Tibial artery (tissue), 4 donors: ENCODE measurements around the gene LRP3.

ENCODE experiments used
- DNase-seq, 2 donors: peaks; one replicate each; pipeline ENCODE4 v3.0.0-alpha.2; 2019
- H3K27ac ChIP-seq, 2 donors: fragments of 200-600 bp; sonication (generic) in 1 of 2; 1 replicate in 1 of 2; 2 replicates in 1 of 2; pipeline ENCODE4 v1.5.1; 2018 to 2019; ENCODE audit warnings: mild to moderate bottlenecking in 1 of 2
- H3K27me3 ChIP-seq, 2 donors: fragments of 200-600 bp; sonication (generic) in 1 of 2; one replicate each; pipeline versions ENCODE4 v1.5.1 to v1.6.0; 2016 to 2019
- H3K36me3 ChIP-seq, 3 donors: fragments of 200-600 bp; sonication (generic) in 2 of 3; one replicate each; pipeline ENCODE4 v1.5.1; 2016 to 2019; ENCODE audit warnings: mild to moderate bottlenecking in 2 of 3
- H3K4me1 ChIP-seq, 4 donors: fragments of 200-600 bp; sonication (generic) in 2 of 4; 1 replicate in 3 of 4; 2 replicates in 1 of 4; pipeline ENCODE4 v1.5.1; 2016 to 2019
- H3K4me3 ChIP-seq, 2 donors: fragments of 200-600 bp; sonication (generic) in 1 of 2; 1 replicate in 1 of 2; 2 replicates in 1 of 2; pipeline ENCODE4 v1.5.1; 2018 to 2019; ENCODE audit warnings: mild to moderate bottlenecking in 2 of 2
- H3K9me3 ChIP-seq, 3 donors: fragments of 200-600 bp; sonication (generic) in 1 of 3; one replicate each; pipeline ENCODE4 v1.5.1; 2016 to 2019
- intact Hi-C: fragments of 100-400 bp; cut with DNase I; formaldehyde crosslinking; loops from one replicate; pipeline ENCODE4 v1.15.0; 2023; ENCODE audit warnings: low total_unique reads
- TF ChIP-seq, protein P1 (sequence below), 2 experiments: fragments of 200-600 bp in 1 of 2; fragments of 450-650 bp in 1 of 2; IDR thresholded peaks; one replicate each; pipeline ENCODE4 v1.5.1; 2017 to 2019; ENCODE audit warnings: antibody characterized with exemption in 2 of 2, mild to moderate bottlenecking in 1 of 2, moderate library complexity in 1 of 2

The LRP3 gene

DNA sequence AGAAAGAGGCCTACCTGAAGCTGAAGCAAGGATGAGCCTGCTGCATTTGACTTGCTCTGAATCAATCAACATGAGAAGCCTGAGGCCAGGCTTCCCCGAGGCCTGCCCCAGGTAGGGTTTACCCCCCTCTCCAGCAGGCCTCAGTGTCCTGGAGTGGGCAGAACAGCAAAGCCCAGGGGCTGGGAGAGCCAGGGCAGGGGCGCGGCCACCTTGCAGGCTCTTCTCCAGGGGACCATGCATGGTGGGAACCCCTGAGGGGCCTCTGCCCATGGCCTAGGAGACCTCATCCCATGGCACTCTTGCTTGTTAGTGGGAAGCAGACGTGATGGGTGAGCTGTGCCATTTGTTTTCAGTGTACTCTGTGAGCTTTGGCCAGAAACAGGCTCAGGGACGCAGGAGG is 19.9 kb upstream of the LRP3 start:
- TF ChIP-seq, protein P1, sequence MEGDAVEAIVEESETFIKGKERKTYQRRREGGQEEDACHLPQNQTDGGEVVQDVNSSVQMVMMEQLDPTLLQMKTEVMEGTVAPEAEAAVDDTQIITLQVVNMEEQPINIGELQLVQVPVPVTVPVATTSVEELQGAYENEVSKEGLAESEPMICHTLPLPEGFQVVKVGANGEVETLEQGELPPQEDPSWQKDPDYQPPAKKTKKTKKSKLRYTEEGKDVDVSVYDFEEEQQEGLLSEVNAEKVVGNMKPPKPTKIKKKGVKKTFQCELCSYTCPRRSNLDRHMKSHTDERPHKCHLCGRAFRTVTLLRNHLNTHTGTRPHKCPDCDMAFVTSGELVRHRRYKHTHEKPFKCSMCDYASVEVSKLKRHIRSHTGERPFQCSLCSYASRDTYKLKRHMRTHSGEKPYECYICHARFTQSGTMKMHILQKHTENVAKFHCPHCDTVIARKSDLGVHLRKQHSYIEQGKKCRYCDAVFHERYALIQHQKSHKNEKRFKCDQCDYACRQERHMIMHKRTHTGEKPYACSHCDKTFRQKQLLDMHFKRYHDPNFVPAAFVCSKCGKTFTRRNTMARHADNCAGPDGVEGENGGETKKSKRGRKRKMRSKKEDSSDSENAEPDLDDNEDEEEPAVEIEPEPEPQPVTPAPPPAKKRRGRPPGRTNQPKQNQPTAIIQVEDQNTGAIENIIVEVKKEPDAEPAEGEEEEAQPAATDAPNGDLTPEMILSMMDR (IDR thresholded peaks at IDR 0.05) = no peak
- Histone ChIP-seq H3K27ac (no peak overlapping the region), H3K9me3 (no peaks in the 10 kb centered on the region), H3K27me3 (no peaks in the 10 kb centered on the region), H3K4me3 (no peak overlapping the region), H3K36me3 (no peaks in the 10 kb centered on the region), H3K4me1 (peaks cover 0 to 20% (median 19%) of the 10 kb centered on the region in 4 donors)
- intact Hi-C loops = no loop called here
- no peak for DNase-seq

DNA sequence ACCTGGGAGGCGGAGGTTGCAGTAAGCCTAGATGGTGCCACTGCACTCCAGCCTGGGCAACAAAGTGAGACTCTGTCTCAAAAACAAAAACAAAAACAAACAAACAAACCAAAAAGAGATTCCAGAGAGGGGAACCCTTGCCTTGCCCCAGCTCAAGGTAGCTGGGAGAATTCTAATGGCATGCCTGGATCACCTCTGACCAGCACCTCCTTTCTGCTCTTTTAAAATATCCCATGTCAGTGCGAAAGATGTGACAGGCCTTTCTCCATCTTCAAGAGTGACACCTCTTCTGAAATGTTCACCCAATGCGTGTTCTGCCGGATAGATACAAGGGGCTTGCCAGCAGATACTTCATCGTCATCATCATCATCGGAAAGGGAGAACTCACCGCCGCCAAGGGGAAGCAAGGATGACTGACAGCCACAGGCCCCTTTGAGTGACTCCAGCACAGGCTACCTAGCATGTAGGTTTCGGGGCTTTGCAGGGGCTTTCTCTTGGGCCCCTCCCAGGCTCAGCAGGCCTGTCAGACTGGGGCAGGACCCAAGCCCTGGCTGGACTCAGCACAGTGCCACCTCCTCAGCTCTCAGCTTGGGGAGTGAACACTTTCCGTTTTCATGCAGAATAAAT is 18.9 kb upstream of the LRP3 start:
- H3K27ac ChIP-seq = no peak overlapping the region

DNA sequence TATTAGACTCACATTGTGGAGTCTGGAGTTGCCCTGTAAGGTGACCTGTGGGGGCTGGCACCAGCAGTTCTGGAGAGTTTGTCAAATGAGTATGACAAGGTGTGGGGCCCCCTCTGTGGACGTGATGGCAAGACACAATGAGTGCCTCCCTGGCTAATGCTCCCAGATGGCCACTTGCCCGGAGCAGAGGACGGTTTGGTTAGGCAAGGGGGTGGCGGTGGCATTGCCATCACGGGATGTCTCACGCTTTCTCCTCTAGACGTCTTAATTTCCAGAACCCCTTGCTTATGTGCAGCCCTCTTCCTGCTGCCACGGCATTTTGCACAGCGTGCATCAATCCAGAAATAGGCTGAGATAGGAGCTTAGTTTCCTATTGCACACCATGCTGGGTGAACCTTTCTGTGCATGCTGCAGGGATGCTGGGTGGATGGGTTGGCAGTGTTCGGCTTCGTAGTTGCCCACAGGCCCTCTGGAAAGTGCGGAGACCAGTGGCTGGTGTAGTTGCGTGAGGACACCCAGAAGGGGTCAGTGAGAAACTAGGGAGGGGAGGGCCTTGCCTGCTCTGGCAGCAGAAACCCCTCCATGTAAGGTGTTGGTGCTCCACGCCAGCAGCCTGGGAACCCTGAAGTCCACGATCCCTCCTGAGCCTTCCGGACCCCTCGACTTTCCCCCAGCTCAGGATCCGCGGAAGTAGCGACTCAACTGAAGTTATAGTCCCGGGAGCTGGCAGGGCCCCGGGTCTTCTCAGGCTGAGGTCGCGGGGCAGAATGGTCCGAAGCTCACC is 18.1 kb upstream of the LRP3 start:
- Histone ChIP-seq H3K4me1 (peaks cover 0 to 20% (median 19%) of the 10 kb centered on the region in 4 donors), H3K9me3 (no peaks in the 10 kb centered on the region), H3K36me3 (no peaks in the 10 kb centered on the region), H3K27ac (peak overlapping the region; percentile 98), H3K27me3 (no peaks in the 10 kb centered on the region), H3K4me3 (peak overlapping the region; percentile 88 to 98)
- TF ChIP-seq, protein P1 (IDR thresholded peaks at IDR 0.05) = no peak
- intact Hi-C loops = no loop called here
- DNase-seq = no peak

More for the DNA sequence above, 18.9 kb upstream of the LRP3 start:
- no peak overlapping the region for H3K4me3 ChIP-seq
- no peaks in the 10 kb centered on the region for H3K27me3 ChIP-seq
- H3K4me1 ChIP-seq = peaks cover 0 to 20% (median 19%) of the 10 kb centered on the region in 4 donors
- H3K9me3 ChIP-seq = no peaks in the 10 kb centered on the region
- no peak for DNase-seq
- H3K36me3 ChIP-seq = no peaks in the 10 kb centered on the region
- TF ChIP-seq, protein P1 (IDR thresholded peaks at IDR 0.05) = no peak
- intact Hi-C loops = no loop called here

DNA sequence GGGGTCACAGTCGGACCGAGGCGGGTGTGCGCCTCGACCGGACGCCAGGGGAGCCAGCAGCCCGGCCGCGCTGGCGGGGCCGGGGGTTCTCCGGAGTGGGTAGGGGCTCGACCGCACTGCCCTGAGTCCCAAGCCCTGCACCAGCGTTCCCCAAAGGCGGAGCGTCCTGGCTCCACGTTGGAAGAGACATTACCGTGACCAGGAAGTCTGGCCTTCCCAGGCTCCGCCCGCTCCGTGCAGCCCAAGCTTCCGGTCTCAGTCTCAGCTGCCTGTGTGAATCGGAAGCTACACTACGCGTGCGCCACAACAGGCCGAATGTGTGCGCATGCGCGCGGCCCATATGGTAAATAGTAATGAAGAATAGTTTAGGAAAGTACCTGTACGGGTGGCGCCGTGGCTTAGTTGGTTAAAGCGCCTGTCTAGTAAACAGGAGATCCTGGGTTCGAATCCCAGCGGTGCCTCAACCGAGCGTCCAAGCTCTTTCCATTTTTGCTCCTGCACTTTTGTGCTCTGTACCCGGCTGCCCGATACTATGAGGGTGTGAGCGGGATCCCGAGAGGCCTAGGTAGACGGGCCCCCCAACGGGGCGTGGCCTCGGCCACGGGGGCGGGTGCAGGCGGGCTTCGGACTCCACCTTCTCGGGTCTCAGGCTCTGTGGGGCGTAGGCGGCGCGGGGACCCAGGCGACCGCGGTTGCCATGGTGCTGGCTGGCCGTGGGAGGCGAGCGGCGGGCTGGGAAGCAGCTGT is 17.3 kb upstream of the LRP3 start:
- intact Hi-C loops = no loop called here
- Histone ChIP-seq H3K27me3 (no peaks in the 10 kb centered on the region), H3K27ac (peak overlapping the region; percentile 98), H3K36me3 (no peaks in the 10 kb centered on the region), H3K9me3 (no peaks in the 10 kb centered on the region), H3K4me3 (peak overlapping the region; percentile 88 to 98), H3K4me1 (peaks cover 0 to 20% (median 19%) of the 10 kb centered on the region in 4 donors)
- DNase-seq = peak; percentile 97 to 98
- TF ChIP-seq, protein P1 (IDR thresholded peaks at IDR 0.05) = peak; percentile 21 to 26

DNA sequence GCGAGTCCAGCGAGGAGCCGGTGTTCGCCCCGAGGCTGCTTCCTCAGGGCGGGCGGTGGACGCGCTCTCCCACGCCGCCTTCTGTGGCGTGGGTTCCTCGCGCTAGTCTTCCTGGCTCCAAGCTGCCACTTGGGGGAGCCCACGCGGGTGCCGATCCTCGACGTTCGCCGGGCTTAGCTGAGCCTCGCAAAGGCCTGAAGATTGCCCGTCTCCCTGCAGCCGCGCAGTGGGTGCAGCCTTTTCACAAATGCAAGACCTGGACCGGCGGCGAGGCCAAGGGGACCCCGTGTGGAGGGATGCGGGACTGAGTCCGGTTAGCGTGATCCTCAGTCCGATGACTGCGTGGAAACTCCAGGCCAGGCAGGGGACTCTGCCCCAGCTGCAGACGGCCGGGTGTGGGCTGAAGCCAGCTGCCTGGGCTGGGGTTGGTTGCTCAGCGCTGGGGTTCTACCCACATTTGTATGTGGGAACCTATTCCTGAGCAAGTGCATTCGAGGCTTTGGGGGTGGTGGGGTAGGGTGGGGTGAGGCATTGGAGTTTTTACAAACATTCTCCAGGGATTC is 16.6 kb upstream of the LRP3 start:
- Histone ChIP-seq H3K9me3 (no peaks in the 10 kb centered on the region), H3K36me3 (no peaks in the 10 kb centered on the region), H3K4me3 (peak overlapping the region; percentile 88 to 98), H3K27me3 (no peaks in the 10 kb centered on the region), H3K27ac (peak overlapping the region; percentile 98), H3K4me1 (peaks cover 0 to 20% (median 19%) of the 10 kb centered on the region in 4 donors)
- intact Hi-C loops = no loop called here
- TF ChIP-seq, protein P1 (IDR thresholded peaks at IDR 0.05) = peak; percentile 41 to 42
- no peak for DNase-seq
